Measurements from ENCODE around the gene FBXL3. TPM values are rescaled to one million over a fixed set of nuclear protein-coding genes. Genes with fewer than 3 reads are reported as not detected.
A peak's percentile ranks its signal among the peaks of the same experiment; 100 is the strongest.

FBXL3 gene
- total and polyA plus RNA-seq, 2 of the 13 experiments (the other 11 are each of a cell fraction or from before 2014, with no cell fraction given): 11.5 to 18.5 TPM

DNA sequence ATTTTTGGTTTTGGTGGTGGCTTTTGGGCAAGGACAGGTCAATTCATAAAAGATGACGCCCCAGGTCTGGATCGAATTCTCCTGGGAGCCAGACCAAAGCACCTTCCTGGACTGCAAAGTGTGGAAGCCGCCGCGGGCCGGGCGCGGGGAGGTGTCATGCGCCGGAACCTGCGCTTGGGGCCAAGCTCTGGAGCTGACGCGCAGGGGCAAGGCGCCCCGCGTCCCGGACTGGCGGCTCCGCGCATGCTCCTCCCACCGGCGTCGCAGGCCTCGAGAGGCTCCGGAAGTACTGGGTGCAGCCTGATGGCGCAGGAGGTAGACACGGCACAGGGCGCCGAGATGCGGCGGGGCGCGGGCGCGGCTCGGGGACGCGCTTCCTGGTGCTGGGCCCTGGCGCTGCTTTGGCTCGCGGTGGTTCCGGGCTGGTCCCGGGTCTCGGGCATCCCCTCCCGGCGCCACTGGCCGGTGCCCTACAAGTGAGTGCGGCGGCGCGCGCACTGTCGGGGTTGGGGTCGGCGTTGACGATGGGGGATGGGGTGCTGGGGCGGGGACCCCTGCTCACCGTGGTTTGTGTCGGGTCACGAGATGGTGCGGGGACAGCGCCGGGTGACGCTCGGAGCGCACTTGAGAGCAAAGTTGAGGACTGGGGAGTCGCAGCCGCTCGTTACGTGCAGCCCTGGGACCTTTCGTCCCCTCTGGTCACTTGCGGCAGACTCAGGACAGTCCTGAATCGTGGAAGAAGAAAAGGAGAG, 35.0 kb downstream of the FBXL3 start, which contains the start of gene CLN5 (continued):
- TF ChIP-seq TFE3 (CRISPR knock-in tag; IDR thresholded peaks at IDR 0.05): peak; percentile 46; the same call in 1 of the 2 replicates
- TF ChIP-seq ZNF792 (CRISPR knock-in tag; IDR thresholded peaks at IDR 0.05): peak; percentile 73; the same call in 1 of the 2 replicates
- TF ChIP-seq GZF1 (CRISPR knock-in tag; IDR thresholded peaks at IDR 0.05): no peak
- peak; percentile 28 for TF ChIP-seq STAG1 (CRISPR knock-in tag; IDR thresholded peaks at IDR 0.05)
- peak; percentile 65; the same call in 1 of the 2 replicates for TF ChIP-seq ZNF558 (CRISPR knock-in tag; IDR thresholded peaks at IDR 0.05; ENCODE audit: borderline replicate concordance)
- TF ChIP-seq RNF2 (conservative IDR thresholded peaks at IDR 0.05; ENCODE audit: low read depth): peak; percentile 86; the same call in 1 of the 2 replicates
- no peak for TF ChIP-seq THYN1 (CRISPR knock-in tag; IDR thresholded peaks at IDR 0.05; ENCODE audit: borderline replicate concordance, low read depth)
- TF ChIP-seq KDM5A (IDR thresholded peaks at IDR 0.05; ENCODE audit: borderline replicate concordance, low read length): no peak
- TF ChIP-seq TFDP2 (CRISPR knock-in tag; IDR thresholded peaks at IDR 0.05): peak; percentile 90
- no peak; the same call in 1 of the 2 replicates for TF ChIP-seq PRMT3 (CRISPR knock-in tag; IDR thresholded peaks at IDR 0.05; ENCODE audit: borderline replicate concordance, low read depth)
- TF ChIP-seq SALL2 (CRISPR knock-in tag; IDR thresholded peaks at IDR 0.05): peak; percentile 95
- TF ChIP-seq FOXA1 (IDR thresholded peaks at IDR 0.05): no peak
- TF ChIP-seq FOXA1 (CRISPR knock-in tag; IDR thresholded peaks at IDR 0.05): 0 out of 2 replicates have a peak, but pooled peaks have one; percentile 36
- no peak for TF ChIP-seq ZNF367 (CRISPR knock-in tag; IDR thresholded peaks at IDR 0.05; ENCODE audit: borderline replicate concordance)
- peak; percentile 82; the same call in 1 of the 3 replicates for TF ChIP-seq MXI1 (IDR thresholded peaks at IDR 0.05; ENCODE audit: borderline replicate concordance, low read depth, low read length)
- TF ChIP-seq, protein P1, sequence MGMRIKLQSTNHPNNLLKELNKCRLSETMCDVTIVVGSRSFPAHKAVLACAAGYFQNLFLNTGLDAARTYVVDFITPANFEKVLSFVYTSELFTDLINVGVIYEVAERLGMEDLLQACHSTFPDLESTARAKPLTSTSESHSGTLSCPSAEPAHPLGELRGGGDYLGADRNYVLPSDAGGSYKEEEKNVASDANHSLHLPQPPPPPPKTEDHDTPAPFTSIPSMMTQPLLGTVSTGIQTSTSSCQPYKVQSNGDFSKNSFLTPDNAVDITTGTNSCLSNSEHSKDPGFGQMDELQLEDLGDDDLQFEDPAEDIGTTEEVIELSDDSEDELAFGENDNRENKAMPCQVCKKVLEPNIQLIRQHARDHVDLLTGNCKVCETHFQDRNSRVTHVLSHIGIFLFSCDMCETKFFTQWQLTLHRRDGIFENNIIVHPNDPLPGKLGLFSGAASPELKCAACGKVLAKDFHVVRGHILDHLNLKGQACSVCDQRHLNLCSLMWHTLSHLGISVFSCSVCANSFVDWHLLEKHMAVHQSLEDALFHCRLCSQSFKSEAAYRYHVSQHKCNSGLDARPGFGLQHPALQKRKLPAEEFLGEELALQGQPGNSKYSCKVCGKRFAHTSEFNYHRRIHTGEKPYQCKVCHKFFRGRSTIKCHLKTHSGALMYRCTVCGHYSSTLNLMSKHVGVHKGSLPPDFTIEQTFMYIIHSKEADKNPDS (CRISPR knock-in tag; IDR thresholded peaks at IDR 0.05): peak; percentile 40; the same call in 1 of the 2 replicates
- no peak for TF ChIP-seq ZNF572 (CRISPR knock-in tag; IDR thresholded peaks at IDR 0.05)
- TF ChIP-seq ARNTL (CRISPR knock-in tag; IDR thresholded peaks at IDR 0.05): peak; percentile 47; the same call in 1 of the 2 replicates
- TF ChIP-seq KLF15 (CRISPR knock-in tag; IDR thresholded peaks at IDR 0.05; ENCODE audit: borderline replicate concordance): peak; percentile 58; the same call in 1 of the 2 replicates
- peak; percentile 86 for TF ChIP-seq PAWR (CRISPR knock-in tag; IDR thresholded peaks at IDR 0.05; ENCODE audit: borderline replicate concordance)
- TF ChIP-seq IRX3 (CRISPR knock-in tag; IDR thresholded peaks at IDR 0.05; ENCODE audit: borderline replicate concordance, low read depth): 0 out of 2 replicates have a peak, but pooled peaks have one; percentile 86
- TF ChIP-seq RARG (CRISPR knock-in tag; IDR thresholded peaks at IDR 0.05; ENCODE audit: low read depth): no peak
- TF ChIP-seq ZFP90 (CRISPR knock-in tag; IDR thresholded peaks at IDR 0.05; ENCODE audit: borderline replicate concordance): peak; percentile 84
- TF ChIP-seq DMAP1 (CRISPR knock-in tag; IDR thresholded peaks at IDR 0.05): peak; percentile 70
- TF ChIP-seq NCOA1 (CRISPR knock-in tag; IDR thresholded peaks at IDR 0.05): 0 out of 2 replicates have a peak, but pooled peaks have one; percentile 11

Data from HepG2 (cell line).